H9 (cell line): ENCODE data around the gene LY6G6F. TPM values are rescaled to one million over a fixed set of nuclear protein-coding genes. Genes with fewer than 3 reads are reported as not detected.

Experiments
- DNase-seq: peaks from one replicate; pipeline ENCODE4 v3.0.0-alpha.2; 2017
- H2AFZ ChIP-seq: one replicate; pipeline ENCODE4 v1.6.1; 2013; ENCODE audit warnings: mild to moderate bottlenecking, low read length, control low read depth, moderate library complexity
- H2AK5ac ChIP-seq: 2 replicates; pipeline ENCODE4 v1.6.1; 2013; ENCODE audit warnings: low read length, control low read depth, mixed read lengths; ENCODE audit not compliant: insufficient read length
- H2BK120ac ChIP-seq: one replicate; pipeline ENCODE4 v1.6.1; 2013; ENCODE audit warnings: low read depth, mild to moderate bottlenecking, low read length, control low read depth, inconsistent platforms; ENCODE audit not compliant: poor library complexity, severe bottlenecking
- H2BK12ac ChIP-seq: 2 replicates; pipeline ENCODE4 v1.6.1; 2013; ENCODE audit warnings: low read length, control low read depth, mixed read lengths, low read depth; ENCODE audit not compliant: insufficient read length
- H2BK15ac ChIP-seq: 2 replicates; pipeline ENCODE4 v1.6.1; 2013; ENCODE audit warnings: low read depth, low read length, control low read depth
- H2BK20ac ChIP-seq: one replicate; pipeline ENCODE4 v1.6.1; 2013; ENCODE audit warnings: low read depth, mild to moderate bottlenecking, low read length, control low read depth, inconsistent platforms; ENCODE audit not compliant: poor library complexity, severe bottlenecking
- H2BK5ac ChIP-seq: 2 replicates; pipeline ENCODE4 v1.6.1; 2013; ENCODE audit warnings: low read length, control low read depth, mixed read lengths; ENCODE audit not compliant: insufficient read length
- H3K14ac ChIP-seq: 2 replicates; pipeline ENCODE4 v1.6.1; 2013; ENCODE audit warnings: low read length, control low read depth; ENCODE audit not compliant: insufficient read depth
- H3K18ac ChIP-seq: 2 replicates; pipeline ENCODE4 v1.6.1; 2013; ENCODE audit warnings: low read depth, mild to moderate bottlenecking, mixed read lengths, low read length, control low read depth; ENCODE audit not compliant: insufficient read length
- H3K23ac ChIP-seq: 2 replicates; pipeline ENCODE4 v1.6.1; 2013; ENCODE audit warnings: low read length, control low read depth, mixed read lengths, low read depth; ENCODE audit not compliant: insufficient read length
- H3K23me2 ChIP-seq: 2 replicates; pipeline ENCODE4 v1.6.1; 2013; ENCODE audit warnings: low read depth, mild to moderate bottlenecking, mixed read lengths, low read length, control low read depth; ENCODE audit not compliant: insufficient read length, poor library complexity, severe bottlenecking
- H3K27ac ChIP-seq: 2 replicates; pipeline ENCODE4 v1.5.1; 2013; ENCODE audit warnings: low read length, control low read depth, mixed read lengths, low read depth; ENCODE audit not compliant: insufficient read length
- H3K27me3 ChIP-seq: 2 replicates; pipeline ENCODE4 v1.6.1; 2013; ENCODE audit warnings: low read length, control low read depth, inconsistent platforms; ENCODE audit not compliant: insufficient read depth
- H3K4ac ChIP-seq: 2 replicates; pipeline ENCODE4 v1.6.1; 2013; ENCODE audit warnings: low read depth, mild to moderate bottlenecking, control low read depth, inconsistent platforms, low read length, moderate library complexity
- H3K4me1 ChIP-seq: 2 replicates; pipeline ENCODE4 v1.6.1; 2013; ENCODE audit warnings: low read length, control low read depth, inconsistent platforms; ENCODE audit not compliant: insufficient read depth
- H3K4me2 ChIP-seq: 2 replicates; pipeline ENCODE4 v1.6.1; 2013; ENCODE audit warnings: low read length, control low read depth, mixed read lengths; ENCODE audit not compliant: insufficient read length, insufficient read depth
- H3K56ac ChIP-seq: 2 replicates; pipeline ENCODE4 v1.6.1; 2013; ENCODE audit warnings: low read depth, mild to moderate bottlenecking, mixed read lengths, low read length, control low read depth; ENCODE audit not compliant: insufficient read length
- H3K79me1 ChIP-seq: 2 replicates; pipeline ENCODE4 v1.6.1; 2013; ENCODE audit warnings: low read depth, mild to moderate bottlenecking, moderate library complexity, low read length, control low read depth, inconsistent platforms; ENCODE audit not compliant: insufficient read depth, poor library complexity, severe bottlenecking
- H3K79me2 ChIP-seq: 2 replicates; pipeline ENCODE4 v1.6.1; 2013; ENCODE audit warnings: low read length, control low read depth, inconsistent platforms; ENCODE audit not compliant: insufficient read depth
- H3K9ac ChIP-seq: 2 replicates; pipeline ENCODE4 v1.6.1; 2013; ENCODE audit warnings: low read length, control low read depth, mixed read lengths; ENCODE audit not compliant: insufficient read length; ENCODE audit errors: extremely low read depth
- H3K9me3 ChIP-seq: one replicate; pipeline ENCODE4 v1.6.1; 2013; ENCODE audit warnings: low read depth, low read length, inconsistent platforms; ENCODE audit not compliant: control insufficient read depth
- H3T11ph ChIP-seq: one replicate; pipeline ENCODE4 v1.6.1; 2013; ENCODE audit warnings: mild to moderate bottlenecking, low read length, control low read depth, inconsistent platforms
- H4K20me1 ChIP-seq: one replicate; pipeline ENCODE4 v1.6.1; 2013; ENCODE audit not compliant: control insufficient read depth, insufficient read length, insufficient read depth
- H4K5ac ChIP-seq: 2 replicates; pipeline ENCODE4 v1.6.1; 2013; ENCODE audit warnings: low read depth, mild to moderate bottlenecking, mixed read lengths, low read length, control low read depth; ENCODE audit not compliant: insufficient read length
- H4K8ac ChIP-seq: replicated peaks from 2 replicates; pipeline ENCODE4 v1.6.1; 2013; ENCODE audit warnings: low read length, control low read depth, mixed read lengths, low read depth; ENCODE audit not compliant: insufficient read length
- H4K91ac ChIP-seq: 2 replicates; pipeline ENCODE4 v1.6.1; 2013; ENCODE audit warnings: low read depth, mild to moderate bottlenecking, moderate library complexity, mixed read lengths, low read length, control low read depth; ENCODE audit not compliant: insufficient read length
- H3K27ac Mint-ChIP-seq, 3 experiments: 2 replicates in 2 of 3; 3 replicates in 1 of 3; pipeline ENCODE4 v1.8.0; 2020 to 2021; ENCODE audit warnings: mixed read lengths in 3 of 3, mild to moderate bottlenecking in 1 of 3, moderate library complexity in 1 of 3
- H3K27me3 Mint-ChIP-seq: 2 replicates; pipeline ENCODE4 v1.8.0; 2021; ENCODE audit warnings: low read depth, mild to moderate bottlenecking, moderate library complexity, mixed read lengths
- H3K36me3 Mint-ChIP-seq, 3 experiments: 2 replicates in 2 of 3; 3 replicates in 1 of 3; pipeline ENCODE4 v1.8.0; 2020 to 2021; ENCODE audit warnings: low read depth in 3 of 3, mixed read lengths in 3 of 3; ENCODE audit not compliant: insufficient read depth in 1 of 3
- H3K4me1 Mint-ChIP-seq, 2 experiments: 2 replicates each; pipeline ENCODE4 v1.8.0; 2020; ENCODE audit warnings: mixed read lengths in 2 of 2
- H3K4me3 Mint-ChIP-seq, 2 experiments: 2 replicates in 1 of 2; 3 replicates in 1 of 2; pipeline ENCODE4 v1.8.0; 2020 to 2021; ENCODE audit warnings: mild to moderate bottlenecking in 2 of 2, mixed read lengths in 2 of 2, moderate library complexity in 1 of 2
- H3K9me3 Mint-ChIP-seq, 2 experiments: 2 replicates in 1 of 2; 3 replicates in 1 of 2; pipeline ENCODE4 v1.8.0; 2020; ENCODE audit warnings: mild to moderate bottlenecking in 2 of 2, mixed read lengths in 2 of 2, moderate library complexity in 1 of 2
- WGBS: extraction: QIAGEN DNeasy Blood & Tissue Kit; methylation state at CpG from one replicate; pipeline ENCODE4 v1.1.7; 2013; ENCODE audit warnings: missing lambda C conversion rate, low lambda C conversion rate, mixed read lengths; ENCODE audit not compliant: insufficient read length; ENCODE audit errors: extremely low coverage; 5-methylcytosine and 5-hydroxymethylcytosine counted together
- total RNA-seq: library from RNA; stranded (reverse); gene quantifications from 2 replicates; pipeline ENCODE4 v1.2.1, GENCODE V29; 2021
- TF ChIP-seq, protein P1 (sequence below): fragments of 200-600 bp; sonication (generic); conservative IDR thresholded peaks from 3 replicates; pipeline ENCODE4 v1.8.0; 2021; ENCODE audit warnings: antibody characterized with exemption, mild to moderate bottlenecking

Gene LY6G6F
- total RNA-seq, 1 experiment from 2014 or later = not detected

- peak overlapping the region; percentile 99 for H3K27ac Mint-ChIP-seq
- Histone ChIP-seq H4K8ac (no peak overlapping the region), H3K9me3 (no peaks in the 10 kb centered on the region), H2BK120ac (no peak overlapping the region), H4K5ac (no peak overlapping the region), H2AFZ (no peak overlapping the region), H2BK12ac (no peak overlapping the region), H4K20me1 (no peaks in the 10 kb centered on the region), H3K23ac (no peak overlapping the region), H3K27me3 (no peaks in the 10 kb centered on the region), H2BK20ac (no peak overlapping the region), H2BK15ac (no peak overlapping the region), H3K79me1 (peaks cover 16% of the 10 kb centered on the region), H3K23me2 (peaks cover 26% of the 10 kb centered on the region), H2AK5ac (no peak overlapping the region), H3K4me2 (peak overlapping the region; percentile 96), H3K27ac (peak overlapping the region; percentile 87), H3K14ac (peak overlapping the region; percentile 4), H3K9ac (peak overlapping the region; percentile 89), H2BK5ac (no peak overlapping the region), H3K56ac (no peak overlapping the region), H3K79me2 (peaks cover 8% of the 10 kb centered on the region; the same call in 1 of the 2 replicates), H4K91ac (no peak overlapping the region), H3K4ac (no peak overlapping the region), H3T11ph (no peak overlapping the region), H3K18ac (peak overlapping the region; percentile 36), H3K4me1 (no peaks in the 10 kb centered on the region)
- WGBS = no CpG with 5 or more reads among the region's 17 CpGs
- H3K9me3 Mint-ChIP-seq = no peaks in the 10 kb centered on the region
- no peak for DNase-seq
- TF ChIP-seq, protein P1, sequence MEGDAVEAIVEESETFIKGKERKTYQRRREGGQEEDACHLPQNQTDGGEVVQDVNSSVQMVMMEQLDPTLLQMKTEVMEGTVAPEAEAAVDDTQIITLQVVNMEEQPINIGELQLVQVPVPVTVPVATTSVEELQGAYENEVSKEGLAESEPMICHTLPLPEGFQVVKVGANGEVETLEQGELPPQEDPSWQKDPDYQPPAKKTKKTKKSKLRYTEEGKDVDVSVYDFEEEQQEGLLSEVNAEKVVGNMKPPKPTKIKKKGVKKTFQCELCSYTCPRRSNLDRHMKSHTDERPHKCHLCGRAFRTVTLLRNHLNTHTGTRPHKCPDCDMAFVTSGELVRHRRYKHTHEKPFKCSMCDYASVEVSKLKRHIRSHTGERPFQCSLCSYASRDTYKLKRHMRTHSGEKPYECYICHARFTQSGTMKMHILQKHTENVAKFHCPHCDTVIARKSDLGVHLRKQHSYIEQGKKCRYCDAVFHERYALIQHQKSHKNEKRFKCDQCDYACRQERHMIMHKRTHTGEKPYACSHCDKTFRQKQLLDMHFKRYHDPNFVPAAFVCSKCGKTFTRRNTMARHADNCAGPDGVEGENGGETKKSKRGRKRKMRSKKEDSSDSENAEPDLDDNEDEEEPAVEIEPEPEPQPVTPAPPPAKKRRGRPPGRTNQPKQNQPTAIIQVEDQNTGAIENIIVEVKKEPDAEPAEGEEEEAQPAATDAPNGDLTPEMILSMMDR = no peak
- H3K36me3 Mint-ChIP-seq = peaks cover 44 to 65% (median 56%) of the 10 kb centered on the region in 3 experiments
- H3K4me1 Mint-ChIP-seq = peaks cover 34 to 45% of the 10 kb centered on the region in 2 experiments
- peak overlapping the region; percentile 99 for H3K4me3 Mint-ChIP-seq
- no peaks in the 10 kb centered on the region; the same call in 1 of the 2 replicates for H3K27me3 Mint-ChIP-seq
These were observed 42.5 kb upstream of the LY6G6F start for GRCh38 chr6:31663961-31664789.
